ENCODE measurements around the gene PIP5KL1. TPM values are rescaled to one million over a fixed set of nuclear protein-coding genes. Genes with fewer than 3 reads are reported as not detected.

The PIP5KL1 gene
- polyA plus RNA-seq, 1 donor (not counting 4 experiments of a cell fraction or from before 2014, with no cell fraction given), result 4.4 TPM

DNA sequence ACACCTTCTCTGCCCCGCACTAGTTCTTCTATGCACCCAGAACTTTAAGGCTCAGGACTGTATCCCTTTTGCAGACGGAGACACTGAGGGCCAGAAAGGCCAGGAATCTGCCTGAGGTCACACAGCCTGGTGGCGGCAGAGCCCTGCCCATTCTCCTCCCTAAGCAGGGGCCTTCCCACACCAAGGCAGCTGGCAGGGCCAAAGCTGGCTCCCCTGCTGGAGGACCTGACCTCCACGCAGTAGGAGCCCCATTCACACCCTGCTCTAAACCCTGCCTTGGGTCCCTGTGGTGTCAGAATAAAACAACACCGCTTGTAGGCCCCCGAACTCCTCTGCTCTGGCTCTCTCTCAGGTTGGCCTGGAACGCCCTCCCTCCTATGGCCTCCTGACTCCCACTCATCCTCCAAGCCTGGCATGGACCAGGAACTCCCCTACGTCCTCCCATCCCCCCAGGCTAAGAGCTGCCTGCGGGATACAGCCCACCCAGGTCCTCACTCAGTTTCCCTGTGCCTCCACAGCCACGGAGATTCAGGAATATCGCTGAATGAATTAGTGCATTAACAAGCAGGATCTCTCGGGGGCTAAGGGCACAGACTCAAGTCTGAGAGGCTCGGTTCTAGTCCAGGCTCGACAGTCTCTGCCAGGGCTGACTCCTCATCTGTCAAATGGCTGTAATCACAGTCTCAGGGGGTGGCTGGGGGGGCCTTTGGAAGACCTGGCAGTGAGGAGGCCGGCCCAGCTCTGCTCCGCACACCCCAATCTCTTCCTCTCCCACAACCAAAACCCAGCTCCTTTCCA lies 34.0 kb downstream of the PIP5KL1 start:
- H3K9ac ChIP-seq (ENCODE audit: control insufficient read depth, extremely low read depth, insufficient read depth, low read length), result no peak overlapping the region
- peaks cover 2% of the 10 kb centered on the region for H3K79me2 ChIP-seq (ENCODE audit: control insufficient read depth, insufficient read depth, low read length)
- no peak for TF ChIP-seq EZH2 (IDR thresholded peaks at IDR 0.05; ENCODE audit: low read length)
- TF ChIP-seq, protein P1, sequence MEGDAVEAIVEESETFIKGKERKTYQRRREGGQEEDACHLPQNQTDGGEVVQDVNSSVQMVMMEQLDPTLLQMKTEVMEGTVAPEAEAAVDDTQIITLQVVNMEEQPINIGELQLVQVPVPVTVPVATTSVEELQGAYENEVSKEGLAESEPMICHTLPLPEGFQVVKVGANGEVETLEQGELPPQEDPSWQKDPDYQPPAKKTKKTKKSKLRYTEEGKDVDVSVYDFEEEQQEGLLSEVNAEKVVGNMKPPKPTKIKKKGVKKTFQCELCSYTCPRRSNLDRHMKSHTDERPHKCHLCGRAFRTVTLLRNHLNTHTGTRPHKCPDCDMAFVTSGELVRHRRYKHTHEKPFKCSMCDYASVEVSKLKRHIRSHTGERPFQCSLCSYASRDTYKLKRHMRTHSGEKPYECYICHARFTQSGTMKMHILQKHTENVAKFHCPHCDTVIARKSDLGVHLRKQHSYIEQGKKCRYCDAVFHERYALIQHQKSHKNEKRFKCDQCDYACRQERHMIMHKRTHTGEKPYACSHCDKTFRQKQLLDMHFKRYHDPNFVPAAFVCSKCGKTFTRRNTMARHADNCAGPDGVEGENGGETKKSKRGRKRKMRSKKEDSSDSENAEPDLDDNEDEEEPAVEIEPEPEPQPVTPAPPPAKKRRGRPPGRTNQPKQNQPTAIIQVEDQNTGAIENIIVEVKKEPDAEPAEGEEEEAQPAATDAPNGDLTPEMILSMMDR (optimal IDR thresholded peaks at IDR 0.05 in 1 of 3, IDR thresholded peaks at IDR 0.05 in 1 of 3, conservative IDR thresholded peaks at IDR 0.05 in 1 of 3; ENCODE audit: extremely low read depth in 1 of 3, insufficient read depth in 2 of 3, low read length in 3 of 3), result no peak
- H3K27ac ChIP-seq (ENCODE audit: control insufficient read depth, insufficient read depth, low read length), result no peak overlapping the region
- FAIRE-seq (no peak), DNase-seq (ENCODE audit: low read depth, low spot score) (no peak)
- no peaks in the 10 kb centered on the region for H3K9me1 ChIP-seq (ENCODE audit: control insufficient read depth, extremely low read depth, insufficient read depth, low read length)
- dilution Hi-C loops (cut with MboI; ENCODE audit: extremely low pct_ligation_motif_present, low sequenced_read_pairs), result no loop called here
- no peaks in the 10 kb centered on the region for H3K27me3 ChIP-seq (ENCODE audit: control insufficient read depth, extremely low read depth, insufficient read depth, low read length)
- peaks cover 13% of the 10 kb centered on the region for H3K9me3 ChIP-seq (ENCODE audit: control insufficient read depth, low read depth, low read length)
- peaks cover 8% of the 10 kb centered on the region for H3K4me1 ChIP-seq (ENCODE audit: control insufficient read depth, extremely low read depth, insufficient read depth, low read length)
- H3K4me3 ChIP-seq (ENCODE audit: control insufficient read depth in 2 of 3, extremely low read depth in 1 of 3, insufficient read depth in 2 of 3, low read depth in 1 of 3, low read length in 3 of 3), result no peak overlapping the region
- H3K36me3 ChIP-seq (ENCODE audit: control insufficient read depth in 2 of 2, extremely low read depth in 1 of 2, insufficient read depth in 2 of 2, low read length in 2 of 2), result peaks cover 25 to 26% of the 10 kb centered on the region in 2 experiments
- H4K20me1 ChIP-seq (ENCODE audit: control insufficient read depth, extremely low read depth, insufficient read depth, low read length), result no peaks in the 10 kb centered on the region
- H2AFZ ChIP-seq (ENCODE audit: control insufficient read depth, low read length), result no peak overlapping the region
- H3K4me2 ChIP-seq (ENCODE audit: control insufficient read depth, extremely low read depth, insufficient read depth, low read depth, low read length), result no peak overlapping the region

DNA sequence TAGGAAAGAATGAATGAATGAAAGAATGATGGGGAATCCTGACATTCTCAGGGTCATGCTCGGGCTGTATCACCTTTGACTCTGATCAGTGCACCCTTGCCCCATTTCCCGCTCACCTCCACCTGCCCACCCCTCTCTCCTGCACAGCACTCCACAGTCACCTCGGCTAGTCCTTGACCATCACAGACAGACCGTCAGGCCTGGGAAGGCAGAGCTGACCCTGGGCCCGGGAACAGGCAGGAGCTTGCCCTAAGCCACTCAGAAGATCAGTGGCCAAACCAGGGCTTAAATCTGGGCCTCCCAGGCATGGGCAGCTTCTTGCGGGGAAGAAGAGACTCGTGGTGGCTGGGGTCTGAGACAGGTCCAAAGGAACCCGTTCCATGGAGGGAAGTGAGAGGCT lies 34.8 kb downstream of the PIP5KL1 start:
- H4K20me1 ChIP-seq (ENCODE audit: control insufficient read depth, extremely low read depth, insufficient read depth, low read length), result no peaks in the 10 kb centered on the region
- no peaks in the 10 kb centered on the region for H3K9me1 ChIP-seq (ENCODE audit: control insufficient read depth, extremely low read depth, insufficient read depth, low read length)
- peaks cover 25 to 26% of the 10 kb centered on the region in 2 experiments for H3K36me3 ChIP-seq (ENCODE audit: control insufficient read depth in 2 of 2, extremely low read depth in 1 of 2, insufficient read depth in 2 of 2, low read length in 2 of 2)
- no peak overlapping the region for H3K9ac ChIP-seq (ENCODE audit: control insufficient read depth, extremely low read depth, insufficient read depth, low read length)
- DNase-seq (ENCODE audit: low read depth, low spot score) (no peak), FAIRE-seq (no peak)
- dilution Hi-C loops (cut with MboI; ENCODE audit: extremely low pct_ligation_motif_present, low sequenced_read_pairs), result no loop called here
- H3K4me3 ChIP-seq (ENCODE audit: control insufficient read depth in 2 of 3, extremely low read depth in 1 of 3, insufficient read depth in 2 of 3, low read depth in 1 of 3, low read length in 3 of 3), result no peak overlapping the region
- no peak overlapping the region for H3K4me2 ChIP-seq (ENCODE audit: control insufficient read depth, extremely low read depth, insufficient read depth, low read depth, low read length)
- peaks cover 13% of the 10 kb centered on the region for H3K9me3 ChIP-seq (ENCODE audit: control insufficient read depth, low read depth, low read length)
- H3K27me3 ChIP-seq (ENCODE audit: control insufficient read depth, extremely low read depth, insufficient read depth, low read length), result no peaks in the 10 kb centered on the region
- TF ChIP-seq, protein P1 (optimal IDR thresholded peaks at IDR 0.05 in 1 of 3, IDR thresholded peaks at IDR 0.05 in 1 of 3, conservative IDR thresholded peaks at IDR 0.05 in 1 of 3; ENCODE audit: extremely low read depth in 1 of 3, insufficient read depth in 2 of 3, low read length in 3 of 3), result no peak
- no peak for TF ChIP-seq EZH2 (IDR thresholded peaks at IDR 0.05; ENCODE audit: low read length)
- peaks cover 2% of the 10 kb centered on the region for H3K79me2 ChIP-seq (ENCODE audit: control insufficient read depth, insufficient read depth, low read length)
- peaks cover 8% of the 10 kb centered on the region for H3K4me1 ChIP-seq (ENCODE audit: control insufficient read depth, extremely low read depth, insufficient read depth, low read length)
- no peak overlapping the region for H3K27ac ChIP-seq (ENCODE audit: control insufficient read depth, insufficient read depth, low read length)
- H2AFZ ChIP-seq (ENCODE audit: control insufficient read depth, low read length), result no peak overlapping the region

Measured in keratinocyte (primary cell).